HG03520 (cell line): Measurements from ENCODE around the gene NT5DC1.

Source experiments
- ATAC-seq: cut with Tn5 transposase; IDR thresholded peaks from one replicate; pipeline ENCODE4 v1.9.1; 2021; ENCODE audit warnings: mild to moderate bottlenecking, moderate library complexity; ENCODE audit not compliant: unreplicated experiment

NT5DC1 gene

GRCh38 chr6:116298973-116299372, 198.3 kb downstream of the NT5DC1 start:
- ATAC-seq: no peak
